HG03558 (cell line): ENCODE results near the gene PCBP2.

Experiments used
- ATAC-seq: cut with Tn5 transposase; IDR thresholded peaks from one replicate; pipeline ENCODE4 v1.9.1; 2021; ENCODE audit warnings: moderate number of reproducible peaks; ENCODE audit not compliant: unreplicated experiment; ENCODE audit errors: extremely low read depth

The PCBP2 gene

GRCh38 chr12:53489242-53489864 lies 37.5 kb downstream of the PCBP2 start:
- no peak for ATAC-seq

- ATAC-seq: no peak
Measured at GRCh38 chr12:53492188-53492587, 40.3 kb downstream of the PCBP2 start.

GRCh38 chr12:53492830-53493609 lies 41.1 kb downstream of the PCBP2 start:
- ATAC-seq: peak; percentile 81

- ATAC-seq: no peak
Measured at GRCh38 chr12:53493610-53494391, 41.9 kb downstream of the PCBP2 start.

- no peak for ATAC-seq
Measured at GRCh38 chr12:53495903-53496751, 44.2 kb downstream of the PCBP2 start.

GRCh38 chr12:53496752-53497032 lies 44.8 kb downstream of the PCBP2 start:
- ATAC-seq: no peak

- no peak for ATAC-seq
Measured at GRCh38 chr12:53497461-53497860, 45.6 kb downstream of the PCBP2 start.

- no peak for ATAC-seq
Measured at GRCh38 chr12:53498235-53498630, 46.3 kb downstream of the PCBP2 start.

- no peak for ATAC-seq
Measured at GRCh38 chr12:53499266-53500141, 47.6 kb downstream of the PCBP2 start, which contains the start of gene MAP3K12. TSS of gene MAP3K12 (minus strand) at chr12:53499458. CDS start at chr12:53487391, 12,067 bp downstream.

GRCh38 chr12:53500142-53500775 lies 48.4 kb downstream of the PCBP2 start:
- ATAC-seq: no peak

GRCh38 chr12:53500776-53501614 lies 49.1 kb downstream of the PCBP2 start, which contains the start of gene TARBP2:
TSS of gene TARBP2 (plus strand) at chr12:53501283. CDS start at chr12:53501409, 126 bp downstream.
- peak; percentile 63 for ATAC-seq

- ATAC-seq: no peak
Measured at GRCh38 chr12:53501615-53502181, 49.8 kb downstream of the PCBP2 start.

- ATAC-seq: no peak
Measured at GRCh38 chr12:53502331-53502730, 50.4 kb downstream of the PCBP2 start.

- ATAC-seq: no peak
Measured at GRCh38 chr12:53502983-53503728, 51.3 kb downstream of the PCBP2 start.

GRCh38 chr12:53504004-53504920 lies 52.4 kb downstream of the PCBP2 start:
- ATAC-seq: no peak

- ATAC-seq: no peak
Measured at GRCh38 chr12:53505086-53505485, 53.2 kb downstream of the PCBP2 start.
